T-helper 1 cell treated with Interleukin-12 subunit alpha and Interleukin-12 subunit beta and Interleukin-4 antibody, amounts not matched to agents 30 μg/mL and 1 μg/mL, for 36 hours (primary cell): ENCODE measurements around the gene PLXNC1.

Source experiments
- H3K27ac Mint-ChIP-seq: one replicate; pipeline ENCODE4 v1.8.0; 2021; ENCODE audit warnings: mild to moderate bottlenecking, mixed read lengths
- H3K27me3 Mint-ChIP-seq: one replicate; pipeline ENCODE4 v1.8.0; 2021; ENCODE audit warnings: low read depth, mixed read lengths
- H3K36me3 Mint-ChIP-seq: one replicate; pipeline ENCODE4 v1.8.0; 2021; ENCODE audit warnings: low read depth, mixed read lengths
- H3K4me1 Mint-ChIP-seq: one replicate; pipeline ENCODE4 v1.8.0; 2021; ENCODE audit warnings: low read depth, mixed read lengths
- H3K4me3 Mint-ChIP-seq: one replicate; pipeline ENCODE4 v1.8.0; 2021; ENCODE audit warnings: mild to moderate bottlenecking, moderate library complexity, mixed read lengths
- H3K9me3 Mint-ChIP-seq: one replicate; pipeline ENCODE4 v1.8.0; 2021; ENCODE audit warnings: mixed read lengths

Gene PLXNC1

DNA sequence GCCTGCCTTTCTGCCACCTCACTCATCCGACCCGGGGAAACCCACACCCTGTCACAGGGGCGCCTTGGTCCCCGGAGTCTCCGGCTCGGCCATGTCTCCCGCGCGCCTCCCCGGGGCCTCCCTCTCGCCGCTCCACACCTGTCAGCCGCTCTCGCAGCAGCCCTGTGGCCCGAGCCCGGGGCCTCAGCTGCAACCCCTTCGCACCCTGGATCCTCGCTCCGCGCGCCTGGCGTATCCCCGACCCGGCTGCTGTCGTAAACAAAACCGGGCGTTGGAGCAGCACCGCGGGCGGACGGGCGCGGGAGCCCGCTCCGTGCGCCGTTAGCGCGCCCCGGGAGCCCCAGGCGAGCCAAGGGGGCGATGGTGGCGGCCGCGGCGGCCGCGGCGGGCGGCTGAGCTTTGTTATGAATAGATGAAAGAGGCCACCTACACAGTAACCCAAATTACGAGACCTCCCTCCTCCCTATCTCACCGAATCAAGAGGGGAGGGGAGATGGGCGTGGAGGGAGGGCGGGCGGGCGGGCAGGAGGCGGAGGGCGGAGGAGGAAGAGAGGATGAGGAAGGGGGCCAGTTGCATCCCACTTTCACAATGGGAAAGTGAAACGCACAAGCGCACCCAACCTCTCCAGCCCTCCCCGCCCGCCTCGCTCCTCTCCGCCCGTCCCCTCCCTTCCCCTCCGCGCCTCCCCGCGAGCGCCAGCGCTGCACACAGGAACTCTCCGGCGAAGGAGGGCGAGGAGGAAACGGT, at the start of gene PLXNC1:
PLXNC1 (plus strand) TSS at position 587 of the 748 bp plus-strand sequence. CDS start 395 bp downstream, outside the sequence.
- Mint-ChIP-seq H3K36me3 (peaks cover 18% of the 10 kb centered on the region), H3K4me3 (peak within 1 kb of the TSS; percentile 93), H3K27ac (peak within 1 kb of the TSS; percentile 49), H3K9me3 (no peaks in the 10 kb centered on the region), H3K27me3 (peaks cover 37% of the 10 kb centered on the region), H3K4me1 (peaks cover 36% of the 10 kb centered on the region)

DNA sequence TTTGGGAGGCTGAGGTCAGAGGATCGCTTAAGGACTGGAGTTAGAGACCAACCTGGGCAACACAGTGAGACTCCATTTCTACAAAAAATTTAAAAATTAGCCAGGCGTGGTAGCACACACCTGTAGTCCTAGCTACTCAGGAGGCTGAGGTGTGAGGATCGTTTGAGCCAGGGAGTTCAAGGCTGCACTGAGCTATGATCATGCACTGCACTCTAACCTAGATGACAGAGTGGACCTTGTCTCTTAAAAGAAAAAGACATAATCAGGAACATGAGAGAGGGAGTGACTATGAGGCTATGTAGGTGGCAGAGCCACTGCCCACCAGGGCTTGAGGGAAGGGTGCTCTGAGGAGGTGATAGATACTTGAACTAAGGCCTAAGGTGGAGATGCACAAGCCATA, 49.2 kb upstream of the PLXNC1 start:
- Mint-ChIP-seq H3K27me3 (peaks cover 5% of the 10 kb centered on the region), H3K9me3 (no peaks in the 10 kb centered on the region), H3K4me3 (no peak overlapping the region), H3K36me3 (no peaks in the 10 kb centered on the region), H3K4me1 (peaks cover 27% of the 10 kb centered on the region), H3K27ac (peak overlapping the region; percentile 14)

DNA sequence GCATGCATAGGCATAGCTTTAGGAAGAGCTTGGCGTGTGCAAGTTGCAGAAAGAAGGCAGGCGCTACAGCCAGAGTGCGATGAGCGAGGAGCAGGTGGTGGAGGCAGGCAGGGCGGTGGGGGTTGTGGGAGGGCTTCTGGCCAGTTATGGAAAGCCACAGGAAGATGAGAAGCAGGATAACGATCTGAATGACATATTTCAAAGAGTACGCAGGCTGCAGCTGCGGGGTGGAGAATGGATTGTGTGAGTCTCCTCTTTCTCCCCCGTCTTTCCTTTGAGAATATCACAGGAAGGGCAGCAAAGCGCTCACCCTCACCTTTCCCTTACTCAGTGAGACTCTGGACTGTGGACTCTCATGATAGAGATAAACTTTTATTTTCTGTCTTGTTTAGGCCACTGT, 48.7 kb upstream of the PLXNC1 start:
- Mint-ChIP-seq H3K9me3 (no peaks in the 10 kb centered on the region), H3K4me3 (no peak overlapping the region), H3K27ac (peak overlapping the region; percentile 14), H3K36me3 (no peaks in the 10 kb centered on the region), H3K4me1 (peaks cover 27% of the 10 kb centered on the region), H3K27me3 (peaks cover 5% of the 10 kb centered on the region)

DNA sequence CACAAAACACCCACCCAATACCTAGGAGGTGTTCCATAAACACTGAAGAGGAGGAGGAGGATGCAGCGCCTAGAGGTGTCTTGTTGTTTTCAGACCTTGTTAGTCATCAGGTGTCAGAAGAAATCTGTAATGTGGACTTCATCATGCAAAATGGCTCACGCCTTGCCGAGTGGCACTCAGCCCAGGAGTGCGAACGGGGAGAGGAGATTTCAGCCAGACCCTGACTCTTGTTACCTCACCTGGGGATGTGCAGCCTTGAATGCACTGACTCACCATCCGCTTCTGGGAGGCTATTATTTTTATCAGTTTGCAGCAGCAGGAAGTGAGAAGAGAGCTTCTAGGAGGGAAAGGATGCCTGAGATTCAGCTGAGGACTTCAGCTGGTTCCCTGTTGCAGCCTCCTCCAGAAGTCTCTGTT, 48.2 kb upstream of the PLXNC1 start:
- Mint-ChIP-seq H3K9me3 (no peaks in the 10 kb centered on the region), H3K4me3 (peak overlapping the region; percentile 83), H3K36me3 (no peaks in the 10 kb centered on the region), H3K27me3 (peaks cover 11% of the 10 kb centered on the region), H3K4me1 (peaks cover 27% of the 10 kb centered on the region), H3K27ac (peak overlapping the region; percentile 34)

DNA sequence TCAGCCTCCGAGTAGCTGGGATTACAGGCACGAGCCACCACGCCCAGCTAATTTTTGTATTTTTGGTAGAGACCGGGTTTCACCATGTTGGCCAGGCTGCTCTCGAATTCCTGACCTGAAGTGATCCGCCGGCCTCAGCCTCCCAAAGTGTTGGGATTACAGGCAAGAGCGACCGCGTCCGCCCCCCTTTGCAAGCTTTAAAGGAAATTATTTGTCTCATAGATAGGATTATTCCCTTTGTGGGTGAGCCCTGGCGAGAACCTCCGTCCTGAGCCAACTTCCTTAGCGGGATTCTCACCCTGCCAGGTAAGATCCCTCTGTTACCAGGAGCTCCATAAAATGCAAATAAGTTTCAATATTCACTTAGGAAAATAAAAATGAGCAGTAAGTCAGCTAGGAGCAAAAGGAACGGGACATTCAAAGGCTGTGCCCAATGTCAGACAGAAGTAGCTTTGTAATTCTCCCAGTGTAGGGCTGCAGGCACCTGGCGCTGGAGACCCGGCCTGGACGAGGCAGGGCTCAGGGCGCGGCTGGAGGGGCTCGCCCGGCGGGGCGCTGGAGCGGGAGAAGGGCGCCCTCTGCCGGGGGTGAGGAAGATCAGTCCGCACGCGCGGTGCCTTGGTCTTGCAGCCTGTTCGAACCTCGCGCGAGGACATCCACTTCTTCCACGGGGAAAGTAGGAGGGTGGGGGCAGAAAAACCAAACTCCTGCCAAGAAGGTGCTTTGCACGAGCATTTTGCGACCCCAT, 47.2 kb upstream of the PLXNC1 start:
- Mint-ChIP-seq H3K27me3 (peaks cover 13% of the 10 kb centered on the region), H3K36me3 (no peaks in the 10 kb centered on the region), H3K4me1 (peaks cover 27% of the 10 kb centered on the region), H3K27ac (peak overlapping the region; percentile 79), H3K4me3 (peak overlapping the region; percentile 83), H3K9me3 (no peaks in the 10 kb centered on the region)

DNA sequence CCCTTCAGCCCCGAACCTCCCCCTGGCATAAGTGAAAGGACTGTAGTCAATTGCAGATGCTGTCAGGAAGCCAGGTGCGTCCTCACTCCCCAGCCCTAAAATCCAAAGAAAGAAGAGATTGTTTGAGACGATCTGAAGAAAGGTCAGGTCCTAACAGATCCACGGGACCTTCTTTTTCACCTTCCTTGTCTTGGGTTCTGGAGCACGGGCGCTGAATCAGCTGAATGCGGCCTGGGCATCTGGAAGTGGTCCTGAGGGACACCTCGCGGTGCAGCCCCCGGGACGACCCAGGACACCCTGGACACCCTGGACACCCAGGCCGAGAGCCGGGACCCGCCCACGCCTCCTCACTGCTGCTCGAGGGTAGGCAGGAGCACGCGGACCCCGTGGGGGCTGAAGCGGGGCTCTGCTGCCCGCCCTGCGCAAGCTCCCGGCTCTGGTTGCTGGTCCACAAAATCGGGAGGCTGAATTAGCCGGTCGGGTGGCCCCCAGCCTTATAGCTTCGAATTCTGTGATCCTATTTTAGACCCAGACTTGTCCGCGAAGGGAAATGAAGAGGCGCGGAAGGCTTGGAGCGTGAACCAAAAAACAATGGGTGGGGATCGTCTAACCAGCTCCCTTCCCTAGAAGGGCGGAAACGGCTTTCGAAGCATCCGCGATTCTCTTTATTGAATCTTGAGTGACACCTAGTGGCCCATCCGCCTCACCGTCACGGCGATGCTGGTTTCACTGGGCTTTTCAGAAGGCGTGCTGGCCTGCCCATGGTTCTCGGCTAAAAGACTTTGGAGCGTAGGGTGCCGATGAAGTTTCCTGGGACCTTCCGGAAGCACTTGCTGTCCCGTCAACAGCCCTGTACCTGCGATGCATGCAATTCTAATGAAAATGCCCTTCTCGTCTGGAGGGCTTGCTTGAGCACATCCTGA, 46.4 kb upstream of the PLXNC1 start:
- Mint-ChIP-seq H3K36me3 (no peaks in the 10 kb centered on the region), H3K4me3 (peak overlapping the region; percentile 83), H3K27ac (peak overlapping the region; percentile 79), H3K4me1 (peaks cover 27% of the 10 kb centered on the region), H3K9me3 (no peaks in the 10 kb centered on the region), H3K27me3 (peaks cover 13% of the 10 kb centered on the region)

DNA sequence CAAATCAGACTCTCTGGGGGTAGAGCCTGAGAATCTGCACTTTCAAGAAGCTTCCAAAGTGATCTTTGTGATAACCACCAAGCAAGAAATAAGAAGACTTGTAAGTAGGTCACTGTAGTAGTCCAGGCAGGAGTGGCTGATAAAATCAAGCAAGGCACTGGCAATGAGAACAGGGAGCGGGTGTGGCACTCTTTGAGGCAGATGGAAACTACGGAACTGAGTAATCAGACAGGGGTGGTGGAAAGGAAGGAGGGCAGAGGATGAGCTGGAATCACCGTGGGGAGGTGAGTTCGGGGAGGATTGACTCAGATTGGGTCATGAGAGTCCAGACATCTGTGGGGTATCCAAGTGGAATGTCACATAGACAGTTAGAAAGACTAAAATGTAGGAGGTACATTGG, 44.4 kb upstream of the PLXNC1 start:
- Mint-ChIP-seq H3K27me3 (peaks cover 13% of the 10 kb centered on the region), H3K27ac (no peak overlapping the region), H3K36me3 (no peaks in the 10 kb centered on the region), H3K9me3 (no peaks in the 10 kb centered on the region), H3K4me3 (no peak overlapping the region), H3K4me1 (peaks cover 27% of the 10 kb centered on the region)

DNA sequence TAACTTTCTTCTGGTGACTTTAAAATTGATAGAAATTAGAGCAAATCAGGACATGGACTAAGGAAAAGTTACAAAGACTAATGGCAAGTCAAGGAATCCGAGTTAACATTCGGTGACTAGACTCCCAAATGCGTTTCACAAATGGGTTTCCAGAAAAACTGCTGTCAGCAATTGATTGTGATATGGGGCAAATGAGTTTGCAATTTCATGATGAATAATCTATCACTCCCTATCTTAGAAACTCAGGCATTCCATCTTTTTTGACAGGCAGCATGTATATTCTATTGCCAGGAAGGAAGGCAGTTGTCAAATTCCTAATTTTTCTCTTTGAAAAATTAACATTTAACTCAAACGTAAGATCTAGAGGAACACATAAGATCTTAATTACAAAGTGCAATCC, 40.5 kb upstream of the PLXNC1 start:
- Mint-ChIP-seq H3K27ac (no peak overlapping the region), H3K27me3 (peaks cover 13% of the 10 kb centered on the region), H3K36me3 (no peaks in the 10 kb centered on the region), H3K4me1 (peaks cover 9% of the 10 kb centered on the region), H3K4me3 (no peak overlapping the region), H3K9me3 (no peaks in the 10 kb centered on the region)

DNA sequence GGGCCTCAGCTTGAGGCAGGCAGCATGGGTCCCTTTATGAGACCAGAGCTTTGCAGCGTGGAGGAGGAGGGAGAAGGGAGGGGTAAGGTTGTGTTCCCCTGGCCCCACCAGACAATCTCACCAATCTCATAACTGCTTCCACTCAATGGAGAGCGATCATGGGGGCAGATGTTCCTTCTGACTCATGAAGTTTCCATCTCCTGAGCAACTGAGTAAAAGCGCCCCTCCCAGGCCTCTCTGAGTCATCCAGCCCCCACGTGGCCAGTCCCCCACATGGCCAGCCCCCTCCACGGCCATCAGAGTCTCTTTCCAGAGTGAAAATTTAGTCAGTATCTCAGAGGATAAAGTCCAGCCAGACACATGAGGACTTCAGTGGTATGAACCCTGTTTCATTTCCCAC, 39.2 kb upstream of the PLXNC1 start:
- Mint-ChIP-seq H3K27ac (no peak overlapping the region), H3K9me3 (no peaks in the 10 kb centered on the region), H3K4me1 (peaks cover 5% of the 10 kb centered on the region), H3K27me3 (peaks cover 8% of the 10 kb centered on the region), H3K36me3 (no peaks in the 10 kb centered on the region), H3K4me3 (no peak overlapping the region)

DNA sequence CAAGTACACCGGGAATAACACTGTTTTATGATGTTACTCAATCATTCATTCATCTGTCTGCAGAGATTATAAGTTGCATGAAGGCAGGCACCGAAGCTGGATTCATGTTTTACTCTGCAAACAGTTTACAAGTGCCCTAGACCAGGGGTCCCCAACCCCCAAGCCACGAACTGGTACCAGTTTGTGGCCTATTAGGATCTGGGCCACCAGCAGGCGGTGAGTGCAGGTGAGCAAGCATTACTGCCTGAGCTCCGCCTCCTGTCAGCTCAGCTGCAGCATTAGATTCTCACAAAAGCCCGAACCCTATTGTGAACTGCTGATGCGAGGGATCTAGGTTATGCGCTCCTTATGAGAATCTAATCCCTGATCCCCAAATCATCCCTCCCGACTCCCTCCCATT, 38.1 kb upstream of the PLXNC1 start:
- Mint-ChIP-seq H3K27me3 (peaks cover 1% of the 10 kb centered on the region), H3K4me1 (peaks cover 5% of the 10 kb centered on the region), H3K36me3 (peaks cover 2% of the 10 kb centered on the region), H3K4me3 (no peak overlapping the region), H3K9me3 (no peaks in the 10 kb centered on the region), H3K27ac (no peak overlapping the region)

DNA sequence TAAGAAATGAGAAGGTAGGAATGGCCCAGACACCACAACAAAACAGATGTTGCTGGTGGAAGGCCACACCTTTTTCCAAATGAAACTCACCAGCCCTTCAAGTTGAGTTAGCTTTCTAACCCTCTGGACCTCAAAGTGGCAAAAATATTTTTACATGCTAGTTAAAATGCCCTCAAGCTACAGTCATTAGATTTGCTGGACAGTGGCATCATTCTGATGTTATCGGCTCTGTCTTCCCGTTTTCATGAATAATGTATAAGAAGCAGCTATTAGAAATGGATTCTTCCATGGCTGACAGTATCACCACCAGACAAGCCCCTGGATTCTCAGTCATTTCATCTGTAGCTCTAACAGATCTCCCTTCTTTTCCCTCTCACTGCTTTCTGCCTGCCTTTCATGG, 37.1 kb upstream of the PLXNC1 start:
- peaks cover 2% of the 10 kb centered on the region for H3K36me3 Mint-ChIP-seq

DNA sequence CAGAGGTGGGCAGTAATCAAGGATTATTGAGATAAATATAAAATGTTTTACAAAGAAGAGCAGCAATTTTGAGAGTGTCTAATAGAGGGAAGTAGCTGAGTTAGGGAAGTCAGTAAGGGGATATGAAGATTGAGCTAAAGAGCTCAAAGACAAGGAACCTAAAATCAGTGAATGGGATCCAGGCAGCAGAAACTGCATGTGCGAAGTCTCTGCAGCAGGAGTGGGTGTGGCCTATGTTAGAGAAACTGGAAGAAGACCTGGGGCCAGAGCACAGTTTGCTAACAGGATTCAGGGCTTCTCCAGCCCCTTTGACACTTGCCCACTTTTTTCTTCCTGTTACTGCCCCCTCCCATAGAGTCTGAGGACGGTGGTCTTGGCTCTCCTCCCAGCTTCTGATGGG, 36.3 kb upstream of the PLXNC1 start:
- no peaks in the 10 kb centered on the region for H3K9me3 Mint-ChIP-seq
- no peak overlapping the region for H3K27ac Mint-ChIP-seq
- H3K36me3 Mint-ChIP-seq = peaks cover 2% of the 10 kb centered on the region
- no peaks in the 10 kb centered on the region for H3K27me3 Mint-ChIP-seq
- H3K4me1 Mint-ChIP-seq = peaks cover 5% of the 10 kb centered on the region
- H3K4me3 Mint-ChIP-seq = no peak overlapping the region

More for the DNA sequence above, 37.1 kb upstream of the PLXNC1 start:
- Mint-ChIP-seq H3K4me1 (peaks cover 5% of the 10 kb centered on the region), H3K27me3 (no peaks in the 10 kb centered on the region), H3K4me3 (no peak overlapping the region), H3K27ac (no peak overlapping the region), H3K9me3 (no peaks in the 10 kb centered on the region)

DNA sequence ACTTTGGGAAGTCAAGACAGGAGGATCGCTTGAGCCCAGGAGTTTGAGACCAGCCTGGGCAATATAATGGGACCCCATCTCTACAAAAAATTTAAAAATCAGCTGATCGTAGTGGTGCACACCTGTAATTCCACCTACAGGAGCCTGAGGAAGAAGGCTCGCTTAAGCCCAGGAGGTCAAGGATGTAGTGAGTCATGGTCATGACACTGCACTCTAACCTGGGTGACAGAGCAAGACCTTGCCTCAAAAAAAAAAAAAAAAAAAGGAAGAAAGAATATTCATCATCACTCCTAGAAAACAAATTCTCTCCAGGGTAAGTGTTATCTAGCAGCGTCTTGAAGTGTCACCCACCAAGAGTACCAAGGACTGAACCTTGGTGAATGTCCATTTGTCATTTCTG, 34.2 kb upstream of the PLXNC1 start:
- Mint-ChIP-seq H3K27me3 (no peaks in the 10 kb centered on the region), H3K27ac (no peak overlapping the region)

DNA sequence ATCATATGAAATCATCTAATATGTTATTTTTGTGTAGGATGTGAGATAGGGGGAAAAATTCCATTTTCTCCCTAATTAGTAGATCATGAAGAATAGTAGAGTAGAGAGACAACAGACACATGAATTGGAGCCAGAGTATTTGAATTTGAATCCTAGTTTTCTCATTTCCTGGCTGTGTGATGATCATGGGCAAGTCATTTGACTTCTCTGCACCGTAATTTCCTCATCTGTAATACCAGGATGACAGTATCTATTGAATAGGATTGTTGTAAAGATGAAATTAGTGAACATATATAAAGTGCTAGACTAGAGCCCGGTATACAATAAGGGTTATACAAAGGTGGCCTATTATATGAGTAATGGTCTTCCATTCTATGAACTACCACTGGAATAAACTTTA, 32.2 kb upstream of the PLXNC1 start:
- no peaks in the 10 kb centered on the region for H3K27me3 Mint-ChIP-seq

More for the DNA sequence above, 34.2 kb upstream of the PLXNC1 start:
- Mint-ChIP-seq H3K4me3 (no peak overlapping the region), H3K4me1 (peaks cover 5% of the 10 kb centered on the region), H3K36me3 (peaks cover 2% of the 10 kb centered on the region), H3K9me3 (no peaks in the 10 kb centered on the region)

More for the DNA sequence above, 32.2 kb upstream of the PLXNC1 start:
- Mint-ChIP-seq H3K4me1 (peaks cover 2% of the 10 kb centered on the region), H3K27ac (no peak overlapping the region), H3K9me3 (no peaks in the 10 kb centered on the region), H3K4me3 (no peak overlapping the region), H3K36me3 (peaks cover 2% of the 10 kb centered on the region)
